ENCODE measurements around the gene TP53BP1.

DNA sequence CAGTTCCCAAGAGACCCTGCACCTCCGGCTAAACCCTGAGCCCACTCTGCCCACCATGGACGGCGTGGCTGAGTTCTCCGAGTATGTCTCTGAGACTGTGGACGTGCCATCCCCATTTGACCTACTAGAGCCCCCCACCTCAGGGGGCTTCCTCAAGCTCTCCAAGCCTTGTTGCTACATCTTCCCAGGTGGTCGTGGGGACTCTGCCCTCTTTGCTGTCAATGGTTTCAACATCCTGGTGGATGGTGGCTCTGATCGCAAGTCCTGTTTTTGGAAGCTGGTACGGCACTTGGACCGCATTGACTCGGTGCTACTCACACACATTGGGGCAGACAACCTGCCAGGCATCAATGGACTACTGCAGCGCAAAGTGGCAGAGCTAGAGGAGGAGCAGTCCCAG, 28.5 kb upstream of the TP53BP1 start:
- TF ChIP-seq, protein P1, sequence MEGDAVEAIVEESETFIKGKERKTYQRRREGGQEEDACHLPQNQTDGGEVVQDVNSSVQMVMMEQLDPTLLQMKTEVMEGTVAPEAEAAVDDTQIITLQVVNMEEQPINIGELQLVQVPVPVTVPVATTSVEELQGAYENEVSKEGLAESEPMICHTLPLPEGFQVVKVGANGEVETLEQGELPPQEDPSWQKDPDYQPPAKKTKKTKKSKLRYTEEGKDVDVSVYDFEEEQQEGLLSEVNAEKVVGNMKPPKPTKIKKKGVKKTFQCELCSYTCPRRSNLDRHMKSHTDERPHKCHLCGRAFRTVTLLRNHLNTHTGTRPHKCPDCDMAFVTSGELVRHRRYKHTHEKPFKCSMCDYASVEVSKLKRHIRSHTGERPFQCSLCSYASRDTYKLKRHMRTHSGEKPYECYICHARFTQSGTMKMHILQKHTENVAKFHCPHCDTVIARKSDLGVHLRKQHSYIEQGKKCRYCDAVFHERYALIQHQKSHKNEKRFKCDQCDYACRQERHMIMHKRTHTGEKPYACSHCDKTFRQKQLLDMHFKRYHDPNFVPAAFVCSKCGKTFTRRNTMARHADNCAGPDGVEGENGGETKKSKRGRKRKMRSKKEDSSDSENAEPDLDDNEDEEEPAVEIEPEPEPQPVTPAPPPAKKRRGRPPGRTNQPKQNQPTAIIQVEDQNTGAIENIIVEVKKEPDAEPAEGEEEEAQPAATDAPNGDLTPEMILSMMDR (IDR thresholded peaks at IDR 0.05; ENCODE audit: low read length), result no peak
- TF ChIP-seq EZH2 (IDR thresholded peaks at IDR 0.05; ENCODE audit: borderline replicate concordance, low read length), result no peak

All from OCI-LY1 (cell line).